ENCODE data around the gene RNF187.

Gene RNF187

DNA sequence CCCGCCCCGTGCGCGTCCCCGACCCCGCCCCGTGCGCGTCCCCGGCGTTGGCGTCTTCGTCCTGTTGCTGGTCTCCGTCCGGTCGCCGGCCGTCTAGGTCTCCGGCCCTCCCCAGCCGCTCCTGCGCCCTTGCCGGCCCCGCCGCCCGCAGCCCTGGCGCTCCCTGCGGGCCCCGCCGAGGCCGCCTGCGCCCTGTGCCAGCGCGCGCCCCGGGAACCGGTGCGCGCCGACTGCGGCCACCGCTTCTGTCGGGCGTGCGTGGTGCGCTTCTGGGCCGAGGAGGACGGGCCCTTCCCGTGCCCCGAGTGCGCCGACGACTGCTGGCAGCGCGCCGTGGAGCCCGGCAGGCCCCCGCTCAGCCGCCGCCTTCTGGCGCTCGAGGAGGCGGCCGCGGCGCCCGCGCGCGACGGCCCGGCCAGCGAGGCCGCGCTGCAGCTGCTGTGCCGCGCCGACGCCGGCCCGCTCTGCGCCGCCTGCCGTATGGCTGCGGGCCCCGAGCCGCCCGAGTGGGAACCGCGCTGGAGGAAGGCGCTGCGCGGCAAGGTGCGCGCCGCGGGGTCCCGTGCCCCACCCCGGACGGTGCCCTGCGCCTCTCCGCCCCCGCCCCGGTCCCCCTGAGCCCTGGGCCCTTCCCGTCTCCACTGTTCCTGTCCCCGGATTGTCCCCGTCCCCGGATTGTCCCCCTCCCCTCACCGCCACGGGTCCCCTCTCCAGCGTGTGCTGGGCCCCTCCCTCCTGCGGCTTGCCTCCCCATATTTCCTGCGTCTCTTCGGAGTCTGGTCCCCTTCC, at the start of gene RNF187:
RNF187 (plus strand) TSS at position 47 of the 789 bp plus-strand sequence.
- no peak for DNase-seq (ENCODE audit: low spot score)
- Histone ChIP-seq H3K4me3 (peak within 1 kb of the TSS; percentile 93), H3K27ac (peak within 1 kb of the TSS; percentile 97 to 99)
- TF ChIP-seq CTCF (IDR thresholded peaks at IDR 0.05), result no peak

DNA sequence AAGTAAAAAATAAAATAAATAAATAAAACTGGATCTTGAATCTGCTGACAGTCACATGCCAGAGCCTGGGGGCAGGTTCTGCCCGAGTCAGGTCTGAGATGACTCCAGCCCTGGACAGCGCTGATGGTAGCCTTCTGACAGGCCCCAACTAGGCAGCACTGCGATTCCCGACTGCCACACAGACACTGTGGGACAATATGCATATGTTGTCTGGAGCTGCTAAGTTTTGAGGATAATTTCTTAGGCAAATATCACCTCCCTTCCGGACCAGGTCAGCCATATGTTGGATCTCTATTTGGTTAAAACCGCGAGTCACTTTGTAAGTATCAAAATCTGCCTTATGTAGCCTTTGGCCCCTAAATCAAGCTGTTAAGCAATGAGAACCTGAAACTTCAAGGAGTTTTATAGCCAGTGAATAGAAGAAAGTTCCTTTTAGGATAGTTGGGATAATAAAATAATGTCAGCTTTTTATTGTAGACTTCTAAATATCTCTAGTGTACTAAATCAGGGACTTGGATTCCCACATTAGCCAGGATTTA, 49.7 kb upstream of the RNF187 start:
- no peak for DNase-seq (ENCODE audit: low spot score)
- H3K4me3 ChIP-seq, result no peak overlapping the region
- TF ChIP-seq CTCF (IDR thresholded peaks at IDR 0.05), result no peak
- H3K27ac ChIP-seq, result no peak overlapping the region

DNA sequence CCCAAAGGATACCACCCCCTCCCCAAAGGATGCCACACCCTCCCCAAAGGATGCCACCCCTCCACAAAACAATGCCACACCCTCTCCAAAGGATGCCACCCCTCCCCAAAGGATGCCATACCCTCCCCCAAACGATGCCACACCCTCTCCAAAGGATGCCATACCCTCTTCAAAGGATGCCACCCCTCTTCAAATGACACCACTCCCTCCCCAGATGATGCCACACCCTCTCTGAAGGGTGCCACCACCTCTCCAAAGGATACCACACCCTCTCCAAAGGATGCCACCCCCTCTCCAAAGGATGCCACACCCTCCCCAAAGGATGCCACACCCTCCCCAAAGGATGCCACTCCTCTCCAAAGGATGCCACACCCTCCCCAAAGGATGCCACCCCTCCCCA, 48.9 kb upstream of the RNF187 start:
- H3K4me3 ChIP-seq, result no peak overlapping the region
- DNase-seq (ENCODE audit: low spot score), result no peak
- no peak overlapping the region for H3K27ac ChIP-seq
- TF ChIP-seq CTCF (IDR thresholded peaks at IDR 0.05), result no peak

DNA sequence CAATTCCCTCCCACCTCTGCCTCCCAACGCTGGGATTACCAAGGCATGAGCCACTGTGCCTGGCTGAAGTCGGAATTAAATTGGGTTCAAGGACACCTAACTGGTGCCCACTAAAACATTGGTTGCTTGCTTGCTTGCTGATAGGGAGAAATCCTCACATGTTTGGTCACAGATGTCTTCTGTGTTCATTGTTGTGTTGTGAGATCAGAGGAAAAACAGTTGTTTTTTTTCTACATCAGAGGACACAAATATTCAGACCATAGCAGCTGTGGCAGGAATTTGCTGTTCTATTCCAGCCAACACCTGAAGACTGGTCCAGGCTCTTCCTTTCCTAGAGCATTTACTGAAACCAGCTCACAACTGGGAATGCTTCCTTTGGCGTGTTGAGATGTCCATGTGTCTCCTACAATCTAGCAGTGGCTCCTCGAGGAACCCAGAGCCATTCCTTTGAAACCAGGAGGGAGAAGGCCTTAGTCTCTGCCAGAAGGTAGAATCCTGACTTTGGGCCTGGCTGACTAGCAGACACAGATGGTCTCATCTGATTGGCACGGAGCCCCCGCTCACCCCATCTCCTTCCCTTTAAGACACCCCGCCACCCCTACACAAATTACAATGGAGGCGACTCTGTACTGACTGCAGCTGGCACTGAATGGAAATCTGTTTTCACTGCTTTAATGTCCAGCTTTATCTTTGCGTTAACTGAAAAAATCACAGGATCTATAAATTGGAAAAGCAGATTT, 46.3 kb upstream of the RNF187 start:
- Histone ChIP-seq H3K4me3 (no peak overlapping the region), H3K27ac (no peak overlapping the region)
- TF ChIP-seq CTCF (IDR thresholded peaks at IDR 0.05), result no peak
- no peak for DNase-seq (ENCODE audit: low spot score)

DNA sequence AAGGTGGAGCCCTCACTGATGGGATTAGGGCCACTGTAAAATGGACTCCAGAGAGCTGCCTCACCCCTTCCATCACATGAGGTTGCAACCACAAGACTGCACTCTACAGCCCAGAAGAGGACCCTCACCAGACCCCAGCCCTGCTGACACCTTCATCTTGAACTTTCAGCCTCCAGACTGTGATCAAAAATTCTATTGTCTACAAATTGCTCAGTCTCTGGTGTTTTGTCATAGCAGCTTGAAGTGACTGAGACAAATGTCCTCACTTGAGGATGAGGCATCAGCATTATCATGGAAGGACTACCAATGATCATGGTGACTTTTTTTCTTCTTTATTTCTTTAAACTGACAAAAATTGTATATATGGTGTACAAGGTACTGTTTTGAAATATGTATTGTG, 43.8 kb upstream of the RNF187 start:
- no peak for TF ChIP-seq CTCF (IDR thresholded peaks at IDR 0.05)
- no peak overlapping the region for H3K27ac ChIP-seq
- no peak for DNase-seq (ENCODE audit: low spot score)
- no peak overlapping the region for H3K4me3 ChIP-seq

DNA sequence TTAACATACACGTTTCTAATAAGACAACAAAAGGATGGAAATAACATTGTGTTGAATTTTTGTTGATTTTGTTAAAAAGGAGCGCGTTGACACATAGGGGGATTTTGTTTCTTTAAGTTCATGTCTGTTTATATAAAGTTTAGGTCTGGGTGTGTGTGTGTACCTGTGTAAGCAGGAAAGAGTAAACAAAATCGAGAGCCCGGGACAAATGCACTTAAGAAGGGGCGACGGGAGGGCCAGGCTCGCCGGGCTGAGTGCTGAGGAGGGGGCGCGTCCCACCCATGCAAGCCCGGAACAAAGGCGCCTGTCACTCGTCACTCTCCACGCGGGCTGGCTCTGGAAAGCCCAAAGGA, 41.7 kb upstream of the RNF187 start:
- Histone ChIP-seq H3K27ac (no peak overlapping the region), H3K4me3 (peak overlapping the region; percentile 60)
- no peak for TF ChIP-seq CTCF (IDR thresholded peaks at IDR 0.05)
- no peak for DNase-seq (ENCODE audit: low spot score)
